Femur (tissue), 1 donor: ENCODE results near the gene RNF144A.
A peak's percentile ranks its signal among the peaks of the same experiment; 100 is the strongest.

ENCODE experiments used
- DNase-seq: peaks from one replicate; pipeline ENCODE4 v3.0.0-alpha.2; 2017

The RNF144A gene

GRCh38 chr2:7009207-7009911 is 92.1 kb downstream of the RNF144A start:
- no peak for DNase-seq

- peak; percentile 79 for DNase-seq
Observed at GRCh38 chr2:7010391-7011054, 93.3 kb downstream of the RNF144A start.

- no peak for DNase-seq
Observed at GRCh38 chr2:7011356-7012083, 94.3 kb downstream of the RNF144A start.

GRCh38 chr2:7012141-7012764 is 95.0 kb downstream of the RNF144A start:
- no peak for DNase-seq

GRCh38 chr2:7013471-7014160 is 96.4 kb downstream of the RNF144A start:
- DNase-seq, result no peak

GRCh38 chr2:7014174-7014640 is 97.0 kb downstream of the RNF144A start:
- no peak for DNase-seq

GRCh38 chr2:7015007-7015950 is 98.1 kb downstream of the RNF144A start:
- no peak for DNase-seq

- no peak for DNase-seq
Observed at GRCh38 chr2:7016148-7016547, 98.9 kb downstream of the RNF144A start.

GRCh38 chr2:7016601-7017211 is 99.5 kb downstream of the RNF144A start:
- peak; percentile 76 for DNase-seq

GRCh38 chr2:7017671-7018281 is 100.6 kb downstream of the RNF144A start:
- no peak for DNase-seq

GRCh38 chr2:7018282-7018701 is 101.1 kb downstream of the RNF144A start:
- no peak for DNase-seq

GRCh38 chr2:7018767-7019166 is 101.6 kb downstream of the RNF144A start:
- no peak for DNase-seq

- DNase-seq, result no peak
Observed at GRCh38 chr2:7019191-7019590, 102.0 kb downstream of the RNF144A start.

- no peak for DNase-seq
Observed at GRCh38 chr2:7020059-7020458, 102.8 kb downstream of the RNF144A start.

- no peak for DNase-seq
Observed at GRCh38 chr2:7020468-7020867, 103.3 kb downstream of the RNF144A start.

- no peak for DNase-seq
Observed at GRCh38 chr2:7020939-7021470, 103.8 kb downstream of the RNF144A start.

- no peak for DNase-seq
Observed at GRCh38 chr2:7022492-7023385, 105.5 kb downstream of the RNF144A start.

- no peak for DNase-seq
Observed at GRCh38 chr2:7023542-7023941, 106.3 kb downstream of the RNF144A start.

GRCh38 chr2:7024261-7024660 is 107.0 kb downstream of the RNF144A start:
- no peak for DNase-seq
